PC-9 (cell line): ENCODE measurements around the gene RRAS.

Experiments
- CTCF ChIP-seq: fragments of 200-600 bp; sonication (generic); conservative IDR thresholded peaks from 2 replicates; pipeline ENCODE4 v1.6.1; 2017; ENCODE audit warnings: mixed run types, antibody characterized with exemption, mild to moderate bottlenecking, moderate library complexity
- EZH2 ChIP-seq: fragments of 200-600 bp; sonication (generic); IDR thresholded peaks from 2 replicates; pipeline ENCODE4 v1.8.0; 2017; ENCODE audit warnings: antibody characterized with exemption, low read depth

GRCh38 chr19:49660338-49660961, 20.5 kb upstream of the RRAS start:
- TF ChIP-seq EZH2 = no peak
- TF ChIP-seq CTCF = no peak
